ENCODE results near the gene POLR1E. TPM values are rescaled to one million over a fixed set of nuclear protein-coding genes. Genes with fewer than 3 reads are reported as not detected.

The POLR1E gene
- total and polyA plus RNA-seq, 2 of the 8 experiments (the other 6 are each of a cell fraction or from before 2014, with no cell fraction given), result 16.0 to 40.0 TPM

Other genes with a start within 250 kb of the POLR1E start
- gene GRHPR, start 63.3 kb upstream of the POLR1E start, total RNA-seq (2021; fragmentation: NEBNext Ultra II Directional; extraction: Animal tissue kit (Norgen Biotek cat#: 25700)), result 97.0 and 98.1 TPM in 2 replicates
- gene GRHPR, start 63.3 kb upstream of the POLR1E start, polyA plus RNA-seq (2011; rRNA removed), result 201 and 246 TPM in 2 replicates
- gene ZBTB5, start 20.5 kb upstream of the POLR1E start, total RNA-seq (2021; fragmentation: NEBNext Ultra II Directional; extraction: Animal tissue kit (Norgen Biotek cat#: 25700)), result 13.6 and 14.5 TPM in 2 replicates
- gene ZBTB5, start 20.5 kb upstream of the POLR1E start, polyA plus RNA-seq (2011; rRNA removed), result 13.3 and 14.0 TPM in 2 replicates
- 13.1 and 15.4 TPM in 2 replicates for gene FBXO10, start 90.4 kb downstream of the POLR1E start, total RNA-seq (2021; fragmentation: NEBNext Ultra II Directional; extraction: Animal tissue kit (Norgen Biotek cat#: 25700))
- 13.9 and 17.4 TPM in 2 replicates for gene FBXO10, start 90.4 kb downstream of the POLR1E start, polyA plus RNA-seq (2011; rRNA removed)
- 160 and 174 TPM in 2 replicates for gene TOMM5, start 106.6 kb downstream of the POLR1E start, total RNA-seq (2021; fragmentation: NEBNext Ultra II Directional; extraction: Animal tissue kit (Norgen Biotek cat#: 25700))
- 127 and 171 TPM in 2 replicates for gene TOMM5, start 106.6 kb downstream of the POLR1E start, polyA plus RNA-seq (2011; rRNA removed)
- 0.32 and 0.52 TPM in 2 replicates for gene FRMPD1, start 165.0 kb downstream of the POLR1E start, total RNA-seq (2021; fragmentation: NEBNext Ultra II Directional; extraction: Animal tissue kit (Norgen Biotek cat#: 25700))
- 0.25 and 0.27 TPM in 2 replicates for gene FRMPD1, start 165.0 kb downstream of the POLR1E start, polyA plus RNA-seq (2011; rRNA removed)

Data from H1 (cell line).